Muscle layer of duodenum (tissue), 2 donors: ENCODE measurements around the gene RCOR2.

Experiments
- H3K27ac ChIP-seq: one replicate; pipeline ENCODE4 v1.7.0; 2013; ENCODE audit warnings: mild to moderate bottlenecking, low read length
- H3K27me3 ChIP-seq: one replicate; pipeline ENCODE4 v1.7.0; 2013; ENCODE audit warnings: low read depth, mild to moderate bottlenecking, control low read depth, low read length
- H3K36me3 ChIP-seq, 2 donors: one replicate each; pipeline ENCODE4 v1.7.0; 2013; ENCODE audit warnings: low read length in 2 of 2, control low read depth in 1 of 2, mild to moderate bottlenecking in 1 of 2; ENCODE audit not compliant: insufficient read depth in 2 of 2, control insufficient read depth in 1 of 2
- H3K4me1 ChIP-seq, 2 donors: one replicate each; pipeline ENCODE4 v1.7.0; 2013; ENCODE audit warnings: low read length in 2 of 2, mild to moderate bottlenecking in 2 of 2, control low read depth in 1 of 2, moderate library complexity in 1 of 2; ENCODE audit not compliant: insufficient read depth in 2 of 2, control insufficient read depth in 1 of 2
- H3K4me3 ChIP-seq, 2 donors: one replicate each; pipeline ENCODE4 v1.7.0; 2013; ENCODE audit warnings: low read length in 2 of 2, low read depth in 1 of 2, mild to moderate bottlenecking in 1 of 2
- H3K9me3 ChIP-seq, 2 donors: one replicate each; pipeline ENCODE4 v1.7.0; 2013; ENCODE audit warnings: low read length in 2 of 2, control low read depth in 1 of 2, mild to moderate bottlenecking in 1 of 2; ENCODE audit not compliant: control insufficient read depth in 1 of 2
- donor health status: healthy.

Gene RCOR2

DNA sequence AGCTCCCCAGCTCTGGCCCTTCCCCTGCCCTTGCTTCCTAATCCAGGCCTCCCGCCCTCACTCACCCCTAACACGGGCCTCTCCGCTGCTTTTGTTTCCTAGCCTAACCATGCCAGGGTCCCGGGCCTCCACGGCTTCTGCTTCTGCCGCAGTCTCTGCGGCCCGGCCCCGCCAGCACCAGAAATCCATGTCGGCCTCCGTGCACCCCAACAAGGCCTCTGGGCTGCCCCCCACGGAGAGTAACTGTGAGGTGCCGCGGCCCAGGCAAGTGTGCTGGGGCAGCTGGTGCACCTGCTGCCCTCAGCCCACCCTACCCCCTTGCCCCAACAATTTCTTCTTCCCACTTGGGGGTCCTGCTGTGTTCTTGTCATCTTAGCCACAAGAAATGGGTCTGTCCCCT lies 13.1 kb downstream of the RCOR2 start:
- H3K36me3 ChIP-seq: peaks cover 61 to 86% of the 10 kb centered on the region in 2 donors
- no peaks in the 10 kb centered on the region for H3K9me3 ChIP-seq
- no peak overlapping the region for H3K4me3 ChIP-seq
- H3K4me1 ChIP-seq: peaks cover 0 to 28% of the 10 kb centered on the region in 2 donors
- H3K27me3 ChIP-seq: no peaks in the 10 kb centered on the region
- H3K27ac ChIP-seq: no peak overlapping the region

DNA sequence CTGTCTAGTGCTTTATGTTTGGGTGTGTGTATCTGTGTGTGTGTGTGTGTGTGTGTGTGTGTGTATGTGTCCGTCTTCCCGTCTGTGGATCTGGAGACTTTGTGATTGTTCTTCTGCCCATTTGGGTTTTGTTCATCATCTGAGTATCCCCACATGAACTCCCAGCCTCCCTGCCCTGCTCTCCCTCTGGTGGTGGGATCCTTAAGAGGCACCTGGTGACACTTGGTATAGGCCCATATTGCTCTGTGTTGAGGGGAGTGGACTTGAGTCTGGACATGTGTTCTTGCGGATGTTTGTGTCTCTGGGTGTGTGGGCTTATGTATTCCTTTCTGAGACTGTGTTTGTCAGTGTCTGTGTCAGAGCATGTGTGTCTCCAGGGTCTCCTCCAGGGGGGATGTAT lies 15.3 kb downstream of the RCOR2 start:
- H3K36me3 ChIP-seq: peaks cover 77 to 90% of the 10 kb centered on the region in 2 donors
- H3K27me3 ChIP-seq: no peaks in the 10 kb centered on the region
- no peaks in the 10 kb centered on the region for H3K9me3 ChIP-seq
- no peak overlapping the region for H3K27ac ChIP-seq
- H3K4me1 ChIP-seq: peaks cover 0 to 7% of the 10 kb centered on the region in 2 donors
- no peak overlapping the region for H3K4me3 ChIP-seq

GRCh38 chr11:63897459-63898146 lies 19.4 kb downstream of the RCOR2 start:
- Histone ChIP-seq H3K9me3 (no peaks in the 10 kb centered on the region), H3K36me3 (peaks cover 70 to 72% of the 10 kb centered on the region in 2 donors), H3K4me3 (no peak overlapping the region), H3K4me1 (no peaks in the 10 kb centered on the region), H3K27ac (no peak overlapping the region), H3K27me3 (no peaks in the 10 kb centered on the region)

DNA sequence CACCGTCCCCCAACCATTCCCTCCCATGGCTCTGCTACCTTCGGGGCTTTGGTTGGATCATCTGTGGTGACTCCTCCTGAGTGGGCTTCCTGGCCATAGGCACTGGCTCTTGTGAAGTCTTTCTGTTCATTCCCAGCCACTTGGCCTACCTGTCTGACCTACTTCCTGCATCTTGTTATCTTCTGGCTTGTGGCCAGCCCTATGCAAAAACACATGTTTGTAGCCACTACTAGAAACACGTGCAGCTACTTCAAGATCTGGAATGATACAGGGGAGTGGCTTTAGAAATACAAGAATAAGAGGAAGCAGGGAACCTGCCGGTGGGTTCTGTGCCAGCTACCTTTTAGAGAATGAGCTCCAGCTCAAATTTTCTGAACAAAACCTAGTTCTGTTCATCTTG lies 20.9 kb downstream of the RCOR2 start:
- Histone ChIP-seq H3K4me1 (peaks cover 0 to 4% of the 10 kb centered on the region in 2 donors), H3K36me3 (peaks cover 58 to 59% of the 10 kb centered on the region in 2 donors), H3K27me3 (no peaks in the 10 kb centered on the region), H3K4me3 (no peak overlapping the region), H3K9me3 (no peaks in the 10 kb centered on the region), H3K27ac (no peak overlapping the region)

DNA sequence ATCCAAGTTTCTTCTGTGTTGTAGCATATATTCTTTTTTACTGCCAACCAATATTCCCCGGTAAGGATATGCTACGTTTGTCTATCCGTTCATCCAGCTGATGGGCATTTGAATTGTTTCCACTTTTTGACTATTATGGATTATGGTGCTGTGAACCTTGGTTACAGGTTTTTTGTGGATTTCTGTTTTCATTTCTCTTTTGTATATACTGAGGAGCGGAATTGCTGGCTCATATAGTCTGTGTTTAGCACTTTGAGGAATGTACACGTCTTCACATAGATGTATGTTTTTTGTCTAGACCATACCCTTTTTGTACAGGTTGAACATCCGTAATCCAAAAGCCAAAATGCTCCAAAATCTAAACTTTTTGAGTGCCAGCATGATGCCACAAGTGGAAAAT lies 23.6 kb downstream of the RCOR2 start:
- Histone ChIP-seq H3K27me3 (no peaks in the 10 kb centered on the region), H3K36me3 (peaks cover 31 to 33% of the 10 kb centered on the region in 2 donors), H3K9me3 (no peaks in the 10 kb centered on the region), H3K4me1 (peaks cover 2 to 22% of the 10 kb centered on the region in 2 donors), H3K27ac (no peak overlapping the region), H3K4me3 (no peak overlapping the region)

DNA sequence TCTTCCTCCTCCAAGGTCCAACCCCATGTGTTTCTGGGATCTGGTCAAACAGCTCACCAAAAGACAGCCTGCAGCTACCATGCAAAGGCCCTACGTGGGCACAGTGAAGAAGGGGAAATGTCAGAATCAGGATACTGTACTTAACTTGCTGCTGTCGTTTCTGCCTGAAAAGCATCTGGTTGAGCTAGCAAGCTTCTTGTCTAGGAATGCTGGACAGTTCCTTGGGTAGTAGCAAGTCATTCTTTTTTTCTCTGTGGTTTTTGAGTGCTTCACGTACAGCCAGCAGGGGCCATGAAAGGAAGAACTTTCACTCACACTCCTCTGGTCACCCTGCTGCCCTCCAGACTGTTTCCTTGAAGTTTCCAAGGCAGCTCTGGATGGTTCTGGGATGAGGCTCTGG lies 24.7 kb downstream of the RCOR2 start:
- H3K4me1 ChIP-seq: peaks cover 12 to 33% of the 10 kb centered on the region in 2 donors

DNA sequence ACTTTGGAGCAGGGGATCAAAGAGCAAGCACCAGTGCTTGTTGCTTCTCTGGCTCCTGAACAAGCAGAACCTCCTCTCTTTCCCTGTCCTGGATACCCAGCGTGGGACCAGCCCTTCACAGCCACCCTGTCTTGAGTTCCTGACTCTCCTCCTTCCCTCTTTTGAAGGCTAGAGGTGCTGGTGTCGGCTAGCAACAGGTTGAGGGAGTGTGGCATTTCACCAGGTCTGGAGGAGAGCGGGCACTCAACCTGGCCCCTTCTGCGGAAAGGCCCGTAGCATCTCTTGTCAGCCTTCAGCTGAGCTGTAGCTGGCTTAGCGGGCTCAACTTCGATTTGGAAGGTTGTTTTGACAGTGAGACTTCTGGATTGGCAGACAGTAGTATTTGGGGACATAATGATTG lies 26.6 kb downstream of the RCOR2 start:
- H3K4me1 ChIP-seq: peaks cover 12 to 39% of the 10 kb centered on the region in 2 donors
- H3K9me3 ChIP-seq: no peaks in the 10 kb centered on the region
- H3K36me3 ChIP-seq: peaks cover 6 to 7% of the 10 kb centered on the region in 2 donors
- H3K27ac ChIP-seq: no peak overlapping the region
- H3K27me3 ChIP-seq: no peaks in the 10 kb centered on the region
- no peak overlapping the region for H3K4me3 ChIP-seq

More for the DNA sequence above, 24.7 kb downstream of the RCOR2 start:
- peaks cover 21 to 22% of the 10 kb centered on the region in 2 donors for H3K36me3 ChIP-seq
- no peaks in the 10 kb centered on the region for H3K27me3 ChIP-seq
- no peak overlapping the region for H3K4me3 ChIP-seq
- no peaks in the 10 kb centered on the region for H3K9me3 ChIP-seq
- no peak overlapping the region for H3K27ac ChIP-seq

DNA sequence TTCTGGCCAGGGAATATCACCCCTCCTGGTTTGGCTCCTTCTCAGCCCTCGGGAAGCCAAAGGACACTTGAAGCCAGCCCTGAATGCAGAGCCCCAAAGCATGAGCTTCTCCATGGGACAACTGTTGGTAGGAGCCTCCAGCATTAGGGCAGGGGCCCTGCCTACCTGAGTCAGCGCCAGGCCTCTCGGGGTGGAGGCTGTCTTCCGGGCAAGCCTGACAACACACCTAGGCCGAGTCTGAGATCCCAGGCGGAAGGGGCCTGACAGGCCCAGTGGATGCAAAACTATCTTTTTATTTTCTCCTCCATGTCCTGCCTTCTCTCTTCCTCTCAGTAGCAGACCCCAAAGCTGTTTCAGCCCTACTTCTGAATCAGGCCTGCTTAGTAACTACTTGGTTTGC lies 27.6 kb downstream of the RCOR2 start:
- H3K36me3 ChIP-seq: no peaks in the 10 kb centered on the region
- peaks cover 12 to 39% of the 10 kb centered on the region in 2 donors for H3K4me1 ChIP-seq
- H3K27me3 ChIP-seq: no peaks in the 10 kb centered on the region
- H3K4me3 ChIP-seq: peak overlapping the region; percentile 40 to 47
- no peaks in the 10 kb centered on the region for H3K9me3 ChIP-seq
- peak overlapping the region; percentile 50 for H3K27ac ChIP-seq

DNA sequence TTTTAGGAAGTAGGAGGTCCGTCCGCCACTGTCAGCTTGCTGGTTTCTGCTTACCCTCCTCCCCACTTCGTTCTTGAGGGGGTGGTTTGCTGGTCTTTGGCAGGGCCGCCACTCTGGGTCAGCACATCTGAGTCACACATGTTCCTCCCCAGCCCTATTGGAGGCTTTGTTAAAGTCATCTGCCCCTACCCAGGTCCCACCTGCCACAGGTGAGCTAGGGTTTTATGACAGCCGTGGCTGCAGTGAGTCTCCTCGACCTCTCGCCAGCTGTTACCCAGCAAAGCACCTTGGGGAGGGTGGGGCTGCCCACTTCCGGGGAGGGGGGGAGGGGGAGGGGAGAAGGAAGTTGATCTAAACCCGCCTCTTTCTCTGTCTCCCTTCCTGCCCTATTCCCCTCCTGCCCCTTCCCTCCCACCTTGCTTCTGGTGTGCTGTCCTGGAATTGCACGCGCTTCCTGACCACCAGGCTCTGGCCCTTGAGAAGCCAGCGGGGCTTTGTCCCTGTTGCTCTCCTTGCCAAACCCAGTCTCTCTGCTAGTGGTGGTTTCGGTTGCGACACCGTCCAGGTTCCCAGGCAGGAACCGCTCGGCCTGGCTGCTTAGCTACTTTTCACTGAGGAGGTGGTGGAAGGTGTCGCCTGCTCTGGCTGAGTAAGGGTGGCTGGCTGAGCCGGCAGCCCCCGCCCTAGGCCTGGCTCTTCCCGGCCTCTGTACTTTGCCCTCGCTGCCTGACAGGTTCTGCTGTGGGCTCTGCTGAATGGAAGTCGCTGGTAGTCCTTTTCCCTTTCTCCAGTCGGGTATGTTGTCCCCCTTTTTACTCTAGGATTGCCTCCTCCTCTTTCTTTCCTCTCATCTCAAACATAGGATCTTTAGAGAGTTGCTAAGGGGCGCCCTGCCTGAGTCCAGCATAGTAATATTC lies 28.5 kb downstream of the RCOR2 start:
- no peaks in the 10 kb centered on the region for H3K27me3 ChIP-seq
- no peaks in the 10 kb centered on the region for H3K9me3 ChIP-seq
- no peaks in the 10 kb centered on the region for H3K36me3 ChIP-seq
- H3K27ac ChIP-seq: peak overlapping the region; percentile 67
- peak overlapping the region; percentile 40 to 47 for H3K4me3 ChIP-seq
- H3K4me1 ChIP-seq: peaks cover 12 to 39% of the 10 kb centered on the region in 2 donors

GRCh38 chr11:63887386-63887999 lies 29.5 kb downstream of the RCOR2 start:
- H3K27me3 ChIP-seq: no peaks in the 10 kb centered on the region
- H3K27ac ChIP-seq: peak overlapping the region; percentile 67
- no peaks in the 10 kb centered on the region for H3K36me3 ChIP-seq
- H3K9me3 ChIP-seq: no peaks in the 10 kb centered on the region
- peaks cover 16 to 45% of the 10 kb centered on the region in 2 donors for H3K4me1 ChIP-seq
- H3K4me3 ChIP-seq: peak overlapping the region in 1 of 2 donors; percentile 47
